Ishikawa (cell line): ENCODE data around the gene ADPRH.

Experiments used
- EP300 ChIP-seq: IDR thresholded peaks from 2 replicates; pipeline ENCODE4 v1.6.1; 2012; ENCODE audit warnings: borderline replicate concordance
- TAF1 ChIP-seq: IDR thresholded peaks from 2 replicates; pipeline ENCODE4 v1.6.1; 2012; ENCODE audit warnings: low read depth, mild to moderate bottlenecking
- TCF12 ChIP-seq: IDR thresholded peaks from 2 replicates; pipeline ENCODE4 v1.6.1; 2012; ENCODE audit warnings: low read depth
- USF1 ChIP-seq: IDR thresholded peaks from 2 replicates; pipeline ENCODE4 v1.6.1; 2012
- TF ChIP-seq, protein P1 (sequence below): IDR thresholded peaks from 2 replicates; pipeline ENCODE4 v1.6.1; 2012; ENCODE audit warnings: low read depth, mild to moderate bottlenecking

- TF ChIP-seq TCF12 = no peak
- TF ChIP-seq EP300 = no peak
- TF ChIP-seq USF1 = no peak
- TF ChIP-seq TAF1 = no peak
- TF ChIP-seq, protein P1, sequence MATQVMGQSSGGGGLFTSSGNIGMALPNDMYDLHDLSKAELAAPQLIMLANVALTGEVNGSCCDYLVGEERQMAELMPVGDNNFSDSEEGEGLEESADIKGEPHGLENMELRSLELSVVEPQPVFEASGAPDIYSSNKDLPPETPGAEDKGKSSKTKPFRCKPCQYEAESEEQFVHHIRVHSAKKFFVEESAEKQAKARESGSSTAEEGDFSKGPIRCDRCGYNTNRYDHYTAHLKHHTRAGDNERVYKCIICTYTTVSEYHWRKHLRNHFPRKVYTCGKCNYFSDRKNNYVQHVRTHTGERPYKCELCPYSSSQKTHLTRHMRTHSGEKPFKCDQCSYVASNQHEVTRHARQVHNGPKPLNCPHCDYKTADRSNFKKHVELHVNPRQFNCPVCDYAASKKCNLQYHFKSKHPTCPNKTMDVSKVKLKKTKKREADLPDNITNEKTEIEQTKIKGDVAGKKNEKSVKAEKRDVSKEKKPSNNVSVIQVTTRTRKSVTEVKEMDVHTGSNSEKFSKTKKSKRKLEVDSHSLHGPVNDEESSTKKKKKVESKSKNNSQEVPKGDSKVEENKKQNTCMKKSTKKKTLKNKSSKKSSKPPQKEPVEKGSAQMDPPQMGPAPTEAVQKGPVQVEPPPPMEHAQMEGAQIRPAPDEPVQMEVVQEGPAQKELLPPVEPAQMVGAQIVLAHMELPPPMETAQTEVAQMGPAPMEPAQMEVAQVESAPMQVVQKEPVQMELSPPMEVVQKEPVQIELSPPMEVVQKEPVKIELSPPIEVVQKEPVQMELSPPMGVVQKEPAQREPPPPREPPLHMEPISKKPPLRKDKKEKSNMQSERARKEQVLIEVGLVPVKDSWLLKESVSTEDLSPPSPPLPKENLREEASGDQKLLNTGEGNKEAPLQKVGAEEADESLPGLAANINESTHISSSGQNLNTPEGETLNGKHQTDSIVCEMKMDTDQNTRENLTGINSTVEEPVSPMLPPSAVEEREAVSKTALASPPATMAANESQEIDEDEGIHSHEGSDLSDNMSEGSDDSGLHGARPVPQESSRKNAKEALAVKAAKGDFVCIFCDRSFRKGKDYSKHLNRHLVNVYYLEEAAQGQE = no peak
Measured at GRCh38 chr3:119531151-119531550, 48.1 kb upstream of the ADPRH start.
